ENCODE data around the gene METTL21C.

- TF ChIP-seq CTCF (IDR thresholded peaks at IDR 0.05) (no peak), ZFX (IDR thresholded peaks at IDR 0.05; ENCODE audit: borderline replicate concordance) (no peak)
Observed at GRCh38 chr13:102638741-102639140, 56.1 kb downstream of the METTL21C start.
